NB4 (cell line): ENCODE results near the gene DLX2.

Experiments
- DNase-seq: peaks from one replicate; pipeline ENCODE4 v3.0.0; 2010; ENCODE audit warnings: low read depth
- H3K4me3 ChIP-seq: one replicate; pipeline ENCODE4 v1.5.1; 2011; ENCODE audit warnings: mild to moderate bottlenecking, low read depth, low read length, moderate library complexity
- MYC ChIP-seq: IDR thresholded peaks from 2 replicates; pipeline ENCODE4 v1.6.1; 2011; ENCODE audit warnings: low read depth, low read length
- POLR2A ChIP-seq: IDR thresholded peaks from 2 replicates; pipeline ENCODE4 v1.6.1; 2011; ENCODE audit warnings: mild to moderate bottlenecking; ENCODE audit not compliant: insufficient read length; ENCODE audit errors: extremely low read depth
- TF ChIP-seq, protein P1 (sequence below): IDR thresholded peaks from one replicate; pipeline ENCODE4 v1.5.1; 2012; ENCODE audit warnings: low read depth, low read length
- TF ChIP-seq, protein P2 (sequence below): IDR thresholded peaks from 2 replicates; pipeline ENCODE4 v1.6.1; 2011; ENCODE audit warnings: low read depth, low read length

The DLX2 gene

DNA sequence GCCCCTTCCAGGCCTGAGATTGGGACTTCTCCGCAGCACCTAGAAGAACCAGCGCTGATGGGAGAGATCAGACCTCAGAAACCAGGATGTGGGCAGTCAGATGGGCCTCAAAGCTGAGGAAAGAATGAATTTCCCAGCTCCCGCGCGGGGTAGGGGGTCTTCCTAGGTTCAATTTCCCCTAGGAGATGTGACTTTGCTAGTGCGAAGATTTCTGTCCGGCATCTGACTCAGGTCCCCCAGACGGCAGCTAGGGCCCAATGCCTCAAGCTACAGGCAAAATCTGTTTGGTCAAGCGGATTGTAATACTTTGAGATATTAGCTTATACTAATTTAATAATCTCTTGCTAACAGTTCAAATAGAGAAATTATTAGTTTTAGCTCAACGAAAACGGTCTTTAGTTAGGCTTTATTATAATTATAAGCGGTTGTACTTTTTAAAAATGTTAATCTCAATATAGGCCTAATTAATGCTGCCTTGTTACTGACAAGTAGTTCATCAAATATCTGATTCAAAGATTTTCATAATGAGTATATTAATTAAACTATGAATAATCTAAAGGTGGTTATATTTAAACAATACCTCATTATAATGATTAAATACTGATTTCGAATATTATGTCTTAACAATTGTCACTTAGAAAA lies 11.6 kb downstream of the DLX2 start:
- DNase-seq = no peak
- TF ChIP-seq, protein P1, sequence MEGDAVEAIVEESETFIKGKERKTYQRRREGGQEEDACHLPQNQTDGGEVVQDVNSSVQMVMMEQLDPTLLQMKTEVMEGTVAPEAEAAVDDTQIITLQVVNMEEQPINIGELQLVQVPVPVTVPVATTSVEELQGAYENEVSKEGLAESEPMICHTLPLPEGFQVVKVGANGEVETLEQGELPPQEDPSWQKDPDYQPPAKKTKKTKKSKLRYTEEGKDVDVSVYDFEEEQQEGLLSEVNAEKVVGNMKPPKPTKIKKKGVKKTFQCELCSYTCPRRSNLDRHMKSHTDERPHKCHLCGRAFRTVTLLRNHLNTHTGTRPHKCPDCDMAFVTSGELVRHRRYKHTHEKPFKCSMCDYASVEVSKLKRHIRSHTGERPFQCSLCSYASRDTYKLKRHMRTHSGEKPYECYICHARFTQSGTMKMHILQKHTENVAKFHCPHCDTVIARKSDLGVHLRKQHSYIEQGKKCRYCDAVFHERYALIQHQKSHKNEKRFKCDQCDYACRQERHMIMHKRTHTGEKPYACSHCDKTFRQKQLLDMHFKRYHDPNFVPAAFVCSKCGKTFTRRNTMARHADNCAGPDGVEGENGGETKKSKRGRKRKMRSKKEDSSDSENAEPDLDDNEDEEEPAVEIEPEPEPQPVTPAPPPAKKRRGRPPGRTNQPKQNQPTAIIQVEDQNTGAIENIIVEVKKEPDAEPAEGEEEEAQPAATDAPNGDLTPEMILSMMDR = no peak
- TF ChIP-seq, protein P2, sequence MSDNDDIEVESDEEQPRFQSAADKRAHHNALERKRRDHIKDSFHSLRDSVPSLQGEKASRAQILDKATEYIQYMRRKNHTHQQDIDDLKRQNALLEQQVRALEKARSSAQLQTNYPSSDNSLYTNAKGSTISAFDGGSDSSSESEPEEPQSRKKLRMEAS = no peak
- TF ChIP-seq MYC (no peak), POLR2A (no peak)

DNA sequence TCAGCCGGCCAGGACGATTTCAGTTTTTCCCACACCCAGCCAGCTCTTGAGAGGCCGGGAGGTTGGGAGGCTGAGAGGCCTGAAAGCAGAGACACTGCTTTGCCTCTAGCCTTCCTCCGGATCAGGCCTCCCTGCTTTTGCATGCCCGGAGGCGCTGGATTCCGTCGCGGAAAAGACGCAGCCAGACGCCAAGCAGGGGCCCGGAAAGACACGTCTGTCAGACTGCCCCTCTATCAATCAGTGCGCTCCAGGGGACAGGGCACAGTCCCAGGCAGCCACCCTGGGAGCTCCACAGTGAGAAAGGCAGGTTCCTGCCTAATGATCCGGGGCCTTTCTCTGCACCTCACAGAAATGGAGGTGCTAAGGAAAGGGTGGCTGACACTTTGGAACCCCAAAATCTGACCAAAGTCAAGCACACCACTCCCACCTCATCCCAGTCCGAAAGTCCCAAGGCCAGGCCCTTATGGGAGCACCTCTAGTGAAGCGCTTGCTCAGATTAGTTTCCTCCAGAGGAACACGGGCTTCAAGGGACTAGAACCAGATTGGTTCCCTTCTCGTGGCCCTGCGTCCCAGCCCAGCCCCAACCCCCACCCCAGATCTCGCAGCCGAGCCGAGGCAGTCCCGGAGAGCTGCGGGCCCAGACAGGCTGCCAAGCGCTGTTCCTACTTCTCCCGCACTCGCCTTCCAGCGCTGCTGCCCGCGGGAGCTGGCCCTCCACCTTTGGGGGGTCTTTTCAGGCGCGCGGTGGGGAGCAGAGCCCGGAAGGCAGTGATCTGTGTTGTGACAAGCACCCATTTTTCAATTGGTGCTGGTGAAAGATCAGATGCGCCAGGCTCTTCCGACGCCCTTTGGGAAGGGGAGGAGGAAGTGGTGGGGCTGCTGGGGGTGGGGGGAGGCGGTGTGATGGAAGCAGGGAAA lies 12.4 kb downstream of the DLX2 start:
- H3K4me3 ChIP-seq = no peak overlapping the region
- no peak for DNase-seq
- TF ChIP-seq POLR2A = no peak
- TF ChIP-seq, protein P1 = no peak
- no peak for TF ChIP-seq MYC
- TF ChIP-seq, protein P2 = no peak

More for the DNA sequence above, 11.6 kb downstream of the DLX2 start:
- no peak overlapping the region for H3K4me3 ChIP-seq

DNA sequence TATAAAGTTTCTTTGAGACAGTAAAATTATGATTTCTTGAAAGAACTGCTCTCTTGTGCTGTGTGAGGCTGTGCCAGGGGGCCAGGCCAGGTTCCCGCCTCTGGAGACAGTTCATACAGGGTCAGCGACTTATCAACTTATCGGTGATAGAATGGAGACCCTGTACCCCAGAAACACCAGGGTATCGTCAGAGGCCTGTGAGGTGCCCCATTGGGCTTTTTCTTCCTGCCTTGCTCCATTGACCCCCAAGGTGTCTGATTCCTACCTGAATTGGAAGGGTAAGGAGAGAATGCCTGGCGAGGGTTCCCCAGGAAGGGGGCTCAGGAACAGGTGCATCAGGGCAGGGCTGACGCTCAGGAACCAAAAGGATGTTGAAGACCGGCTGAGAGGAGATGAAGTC lies 13.1 kb downstream of the DLX2 start:
- TF ChIP-seq, protein P1 = no peak
- TF ChIP-seq POLR2A (no peak), MYC (no peak)
- TF ChIP-seq, protein P2 = no peak

DNA sequence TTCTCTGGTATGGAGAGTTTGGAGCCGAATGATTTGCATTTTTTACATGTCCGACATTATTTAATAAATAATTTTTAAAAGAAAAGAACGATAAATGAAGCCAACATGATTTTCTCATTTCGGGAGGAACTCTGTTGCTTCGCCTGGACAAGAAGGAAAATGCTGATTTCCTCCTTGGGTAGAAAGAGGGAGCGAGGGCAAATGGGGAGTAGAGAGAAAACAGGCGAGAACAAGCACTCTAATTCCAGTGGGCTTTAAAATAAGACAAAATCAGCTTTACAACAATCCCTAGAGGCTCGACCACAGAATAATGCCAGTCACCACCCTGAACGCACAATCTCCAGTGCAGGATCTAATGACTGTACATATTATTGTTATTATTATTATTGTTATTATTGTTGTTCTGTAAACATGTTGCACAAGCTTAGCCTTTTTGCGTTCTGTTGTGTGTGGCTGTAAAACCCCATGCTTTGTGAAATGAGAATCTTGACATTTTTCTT lies 13.6 kb downstream of the DLX2 start:
- TF ChIP-seq, protein P1 = no peak
- TF ChIP-seq MYC (no peak), POLR2A (no peak)
- TF ChIP-seq, protein P2 = no peak
- no peak overlapping the region for H3K4me3 ChIP-seq
- no peak for DNase-seq

More for the DNA sequence above, 13.1 kb downstream of the DLX2 start:
- H3K4me3 ChIP-seq = no peak overlapping the region
- no peak for DNase-seq

DNA sequence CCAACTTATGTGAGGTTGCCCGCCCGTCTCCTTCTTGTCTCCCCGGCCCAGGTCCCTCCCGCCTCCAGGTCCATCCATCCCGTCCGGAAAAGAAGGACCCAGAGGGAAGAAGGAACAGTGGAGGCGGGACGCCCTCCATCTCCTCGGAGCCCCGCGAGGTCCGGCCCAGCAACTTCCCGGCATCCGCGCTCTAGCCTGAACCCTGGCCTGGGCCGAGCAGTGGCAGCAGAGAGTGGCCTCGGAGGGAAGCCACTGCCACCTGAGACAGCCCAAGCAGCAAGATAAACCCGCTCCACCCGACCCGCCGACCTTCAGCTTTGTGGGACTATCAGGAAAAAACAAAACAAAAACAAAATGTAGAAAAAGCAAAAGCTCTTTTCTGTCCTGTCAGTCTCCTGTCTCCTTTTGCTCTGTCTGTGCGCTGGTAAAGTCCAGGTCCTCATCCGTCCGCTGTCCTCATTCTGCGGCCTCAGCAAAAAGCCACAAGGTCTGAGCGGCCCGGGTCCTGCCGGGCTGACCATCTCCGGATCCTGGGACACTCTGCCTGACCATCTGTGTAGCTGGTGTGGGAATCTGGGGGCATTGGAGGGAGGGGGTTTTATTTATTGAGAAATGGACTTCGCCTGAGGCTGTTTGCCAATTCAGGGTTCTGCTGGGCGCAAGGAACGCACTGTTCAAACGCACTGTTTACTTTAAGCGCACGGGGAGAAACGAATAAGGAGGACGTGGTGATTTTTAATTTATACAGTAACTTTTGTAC lies 14.3 kb downstream of the DLX2 start:
- TF ChIP-seq, protein P1 = no peak
- TF ChIP-seq MYC = no peak
- no peak for TF ChIP-seq POLR2A
- no peak overlapping the region for H3K4me3 ChIP-seq
- no peak for DNase-seq
